Measurements from ENCODE around the gene LSM5.

Gene LSM5

GRCh38 chr7:32458025-32458424, 32.2 kb downstream of the LSM5 start:
- H3K4me3 ChIP-seq (ENCODE audit: low read depth, low read length): no peak overlapping the region
- no peak overlapping the region for H3K27ac ChIP-seq
- DNase-seq: no peak
- H3K9me3 ChIP-seq (ENCODE audit: severe bottlenecking): no peaks in the 10 kb centered on the region
- H3K36me3 ChIP-seq: no peaks in the 10 kb centered on the region
- H3K27me3 ChIP-seq (ENCODE audit: insufficient read depth, low read depth, severe bottlenecking): no peaks in the 10 kb centered on the region
- TF ChIP-seq CTCF (IDR thresholded peaks at IDR 0.05; ENCODE audit: low read depth, low read length): no peak

- no peak for TF ChIP-seq CTCF (IDR thresholded peaks at IDR 0.05; ENCODE audit: low read depth, low read length)
- H3K36me3 ChIP-seq: no peaks in the 10 kb centered on the region
- no peak overlapping the region for H3K4me3 ChIP-seq (ENCODE audit: low read depth, low read length)
- no peaks in the 10 kb centered on the region for H3K27me3 ChIP-seq (ENCODE audit: insufficient read depth, low read depth, severe bottlenecking)
- H3K9me3 ChIP-seq (ENCODE audit: severe bottlenecking): no peaks in the 10 kb centered on the region
- no peak overlapping the region for H3K27ac ChIP-seq
- DNase-seq: no peak
Measured at GRCh38 chr7:32453341-32454011, 36.7 kb downstream of the LSM5 start.

- no peak overlapping the region for H3K27ac ChIP-seq
Measured at GRCh38 chr7:32447218-32447617, 43.0 kb downstream of the LSM5 start.

DNA sequence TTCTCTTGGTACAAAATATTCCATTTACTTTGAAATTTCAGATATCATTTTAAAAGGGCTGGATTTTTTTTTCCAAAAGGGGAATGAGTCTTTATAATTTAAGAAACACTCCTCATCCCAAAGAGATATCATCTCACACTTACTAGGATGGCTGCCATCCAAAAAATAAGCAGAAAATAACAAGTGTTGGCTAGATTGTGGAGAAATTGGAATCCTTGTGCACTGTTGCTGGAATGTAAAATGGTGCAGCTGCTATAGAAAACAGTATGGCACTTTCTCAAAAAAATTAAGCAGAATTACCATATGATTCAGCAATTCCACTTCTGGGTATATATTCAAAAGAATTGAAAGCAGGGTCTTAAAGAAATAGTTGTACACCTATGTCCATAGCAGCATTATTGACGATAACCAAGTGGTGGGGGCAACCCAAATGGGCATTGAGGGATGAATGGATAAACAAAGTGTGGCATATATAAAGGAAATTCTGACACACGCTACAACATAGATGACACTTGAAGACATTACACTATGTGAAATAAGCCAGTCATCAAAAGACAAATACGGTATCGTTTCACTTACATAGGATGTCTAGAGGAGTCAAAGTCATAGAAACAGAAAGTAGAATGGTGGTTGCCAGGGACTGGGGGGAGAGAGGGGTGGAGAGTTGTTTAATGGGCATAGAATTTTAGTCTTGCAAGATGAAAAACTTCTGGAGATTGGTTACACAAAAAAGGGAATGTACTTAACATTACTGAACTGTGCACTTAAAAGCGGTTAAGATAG, 53.8 kb downstream of the LSM5 start:
- no peak for TF ChIP-seq CTCF (IDR thresholded peaks at IDR 0.05; ENCODE audit: low read depth, low read length)
- Histone ChIP-seq H3K36me3 (no peaks in the 10 kb centered on the region), H3K4me3 (ENCODE audit: low read depth, low read length) (no peak overlapping the region), H3K9me3 (ENCODE audit: severe bottlenecking) (no peaks in the 10 kb centered on the region), H3K27me3 (ENCODE audit: insufficient read depth, low read depth, severe bottlenecking) (no peaks in the 10 kb centered on the region), H3K27ac (no peak overlapping the region)
- DNase-seq: no peak

More at GRCh38 chr7:32447218-32447617, 43.0 kb downstream of the LSM5 start:
- no peak overlapping the region for H3K4me3 ChIP-seq (ENCODE audit: low read depth, low read length)
- no peaks in the 10 kb centered on the region for H3K27me3 ChIP-seq (ENCODE audit: insufficient read depth, low read depth, severe bottlenecking)
- DNase-seq: no peak
- no peaks in the 10 kb centered on the region for H3K9me3 ChIP-seq (ENCODE audit: severe bottlenecking)
- H3K36me3 ChIP-seq: no peaks in the 10 kb centered on the region
- no peak for TF ChIP-seq CTCF (IDR thresholded peaks at IDR 0.05; ENCODE audit: low read depth, low read length)
